ENCODE measurements around the gene ZFYVE26.

Gene ZFYVE26

GRCh38 chr14:67697006-67697405 lies 119.4 kb downstream of the ZFYVE26 start:
- H3K4me3 ChIP-seq (ENCODE audit: low read length) = no peak overlapping the region
- DNase-seq (ENCODE audit: low read depth) = no peak
- no peak for TF ChIP-seq CTCF (conservative IDR thresholded peaks at IDR 0.05; ENCODE audit: low read depth, low read length)
